ENCODE measurements around the gene SRBD1. TPM values are rescaled to one million over a fixed set of nuclear protein-coding genes. Genes with fewer than 3 reads are reported as not detected.

Gene SRBD1
- total RNA-seq, 1 experiment from 2014 or later: 22.8 TPM

DNA sequence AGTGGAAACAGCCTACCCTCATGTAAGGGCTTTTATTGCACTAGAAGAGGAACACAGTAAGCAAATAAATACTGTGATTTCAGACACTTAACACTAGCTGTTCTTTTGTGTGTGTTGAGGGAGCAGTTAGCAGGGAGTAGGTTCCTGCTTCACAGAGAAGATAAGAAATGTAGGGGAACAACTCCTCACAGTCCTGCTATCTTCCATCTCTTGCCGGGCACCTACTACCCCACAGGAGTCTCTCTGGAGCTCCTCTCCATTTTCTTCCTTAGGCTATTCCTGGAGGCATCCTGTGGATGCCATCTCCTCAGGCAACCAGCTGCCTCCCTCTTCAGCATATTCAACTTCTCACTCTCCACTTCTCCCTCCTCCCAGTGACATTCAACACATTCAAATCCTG is 145.0 kb downstream of the SRBD1 start:
- no peaks in the 10 kb centered on the region for H3K27me3 Mint-ChIP-seq (ENCODE audit: low read depth)
- TF ChIP-seq SMAD3 (CRISPR knock-in tag; IDR thresholded peaks at IDR 0.05; ENCODE audit: borderline replicate concordance): no peak
- TF ChIP-seq TEAD4 (CRISPR knock-in tag; IDR thresholded peaks at IDR 0.05): no peak
- no peak for TF ChIP-seq ZNF423 (CRISPR knock-in tag; IDR thresholded peaks at IDR 0.05)
- no peak for TF ChIP-seq NFE2L1 (CRISPR knock-in tag; IDR thresholded peaks at IDR 0.05)
- TF ChIP-seq ZNF281 (CRISPR knock-in tag; IDR thresholded peaks at IDR 0.05): no peak
- TF ChIP-seq ELF4 (CRISPR knock-in tag; IDR thresholded peaks at IDR 0.05; ENCODE audit: low read depth): no peak
- TF ChIP-seq ETV6 (CRISPR knock-in tag; IDR thresholded peaks at IDR 0.05): no peak
- no peak for TF ChIP-seq JUN (CRISPR knock-in tag; IDR thresholded peaks at IDR 0.05)
- ATAC-seq (peak; percentile 78), DNase-seq (ENCODE audit: low spot score) (no peak)
- CTCF ChIA-PET: interaction anchor here (0.9 kb wide), 1 partner anchor 113 kb away, joined by 3 read pairs; no protein-coding TSS in a partner anchor
- POLR2A ChIA-PET: interaction anchor here (0.5 kb wide), 1 partner anchor 82 kb away, joined by 4 read pairs; no protein-coding TSS in a partner anchor
- no peaks in the 10 kb centered on the region for H3K36me3 Mint-ChIP-seq
- H3K27ac Mint-ChIP-seq: peak overlapping the region; percentile 69
- H3K9me3 Mint-ChIP-seq: no peaks in the 10 kb centered on the region
- H3K4me1 Mint-ChIP-seq: peaks cover 70% of the 10 kb centered on the region
- H3K4me3 Mint-ChIP-seq: peak overlapping the region; percentile 31

DNA sequence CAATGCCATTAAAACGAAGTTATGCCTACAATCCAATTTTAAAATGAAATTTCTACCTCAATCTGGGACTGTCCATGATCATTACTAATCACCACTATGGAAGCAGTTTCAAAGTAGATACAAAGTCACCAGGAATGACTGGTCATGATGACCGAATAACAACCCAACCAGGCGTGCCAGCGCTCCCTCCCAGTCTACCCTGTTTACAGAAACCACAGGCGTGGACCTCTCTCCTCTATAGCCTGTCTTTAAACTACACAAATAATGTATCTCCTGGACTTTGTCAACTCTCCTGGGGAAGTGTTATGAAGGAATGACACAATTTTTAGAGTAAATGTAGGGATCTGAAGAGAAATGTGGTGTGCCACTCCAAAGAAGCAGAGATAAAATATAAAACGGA is 150.2 kb downstream of the SRBD1 start:
- Mint-ChIP-seq H3K36me3 (peaks cover 4% of the 10 kb centered on the region), H3K4me1 (peaks cover 56% of the 10 kb centered on the region), H3K27ac (peak overlapping the region; percentile 39; the same call in 1 of the 2 replicates), H3K4me3 (no peak overlapping the region), H3K9me3 (no peaks in the 10 kb centered on the region), H3K27me3 (ENCODE audit: low read depth) (no peaks in the 10 kb centered on the region)
- POLR2A ChIA-PET: no interaction called here
- TF ChIP-seq, protein P1, sequence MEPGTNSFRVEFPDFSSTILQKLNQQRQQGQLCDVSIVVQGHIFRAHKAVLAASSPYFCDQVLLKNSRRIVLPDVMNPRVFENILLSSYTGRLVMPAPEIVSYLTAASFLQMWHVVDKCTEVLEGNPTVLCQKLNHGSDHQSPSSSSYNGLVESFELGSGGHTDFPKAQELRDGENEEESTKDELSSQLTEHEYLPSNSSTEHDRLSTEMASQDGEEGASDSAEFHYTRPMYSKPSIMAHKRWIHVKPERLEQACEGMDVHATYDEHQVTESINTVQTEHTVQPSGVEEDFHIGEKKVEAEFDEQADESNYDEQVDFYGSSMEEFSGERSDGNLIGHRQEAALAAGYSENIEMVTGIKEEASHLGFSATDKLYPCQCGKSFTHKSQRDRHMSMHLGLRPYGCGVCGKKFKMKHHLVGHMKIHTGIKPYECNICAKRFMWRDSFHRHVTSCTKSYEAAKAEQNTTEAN (CRISPR knock-in tag; IDR thresholded peaks at IDR 0.05): no peak
- TF ChIP-seq TP53 (CRISPR knock-in tag; IDR thresholded peaks at IDR 0.05) (no peak), ZNF512 (CRISPR knock-in tag; IDR thresholded peaks at IDR 0.05; ENCODE audit: borderline replicate concordance) (no peak), RORB (CRISPR knock-in tag; IDR thresholded peaks at IDR 0.05) (no peak), JUN (CRISPR knock-in tag; IDR thresholded peaks at IDR 0.05) (no peak), PREB (CRISPR knock-in tag; IDR thresholded peaks at IDR 0.05; ENCODE audit: borderline replicate concordance) (no peak), ZNF671 (CRISPR knock-in tag; IDR thresholded peaks at IDR 0.05) (no peak), ZNF425 (CRISPR knock-in tag; conservative IDR thresholded peaks at IDR 0.05) (no peak), CBFB (CRISPR knock-in tag; IDR thresholded peaks at IDR 0.05; ENCODE audit: low read depth) (no peak), E2F5 (CRISPR knock-in tag; IDR thresholded peaks at IDR 0.05) (no peak), ERG (CRISPR knock-in tag; IDR thresholded peaks at IDR 0.05) (no peak), NR3C1 (CRISPR knock-in tag; conservative IDR thresholded peaks at IDR 0.05; ENCODE audit: low read depth) (no peak), MLX (CRISPR knock-in tag; IDR thresholded peaks at IDR 0.05) (no peak)
- CTCF ChIA-PET: no interaction called here
- DNase-seq (ENCODE audit: low spot score) (no peak), ATAC-seq (no peak)

Data from WTC11 (cell line).